Karpas-422 (cell line): Measurements from ENCODE around the gene CCDC27. TPM values are rescaled to one million over a fixed set of nuclear protein-coding genes. Genes with fewer than 3 reads are reported as not detected.
"Not testable (repeated sequence)": the region's sequence is repeated elsewhere in the genome, so short reads cannot be mapped to it uniquely, and the experiment has no call there.

Experiments used
- DNase-seq: peaks from one replicate; pipeline ENCODE4 v3.0.0-alpha.2; 2015
- H2AFZ ChIP-seq: fragments of 200-600 bp; sonication (generic); 2 replicates; pipeline ENCODE4 v1.6.1; 2014; ENCODE audit warnings: antibody characterized with exemption, low read length, mixed read lengths
- H3K27ac ChIP-seq: fragments of 200-600 bp; sonication (generic); 2 replicates; pipeline ENCODE4 v1.5.1; 2014; ENCODE audit warnings: mild to moderate bottlenecking, low read length, moderate library complexity
- H3K27me3 ChIP-seq: fragments of 200-600 bp; sonication (generic); 2 replicates; pipeline ENCODE4 v1.6.1; 2014; ENCODE audit warnings: low read length, mixed read lengths
- H3K36me3 ChIP-seq: fragments of 200-600 bp; sonication (generic); 2 replicates; pipeline ENCODE4 v1.6.1; 2014; ENCODE audit warnings: low read length, mixed read lengths; ENCODE audit not compliant: insufficient read depth
- H3K4me1 ChIP-seq: fragments of 200-600 bp; sonication (generic); 2 replicates; pipeline ENCODE4 v1.6.1; 2014; ENCODE audit warnings: mild to moderate bottlenecking, low read length, mixed read lengths
- H3K4me2 ChIP-seq: fragments of 200-600 bp; sonication (generic); 2 replicates; pipeline ENCODE4 v1.6.1; 2014; ENCODE audit warnings: low read length, low read depth, mild to moderate bottlenecking; ENCODE audit not compliant: poor library complexity, severe bottlenecking
- H3K4me3 ChIP-seq: fragments of 200-600 bp; sonication (generic); 2 replicates; pipeline ENCODE4 v1.5.1; 2014; ENCODE audit warnings: mild to moderate bottlenecking, antibody characterized with exemption, low read length, mixed read lengths
- H3K79me2 ChIP-seq: fragments of 200-600 bp; sonication (generic); 2 replicates; pipeline ENCODE4 v1.6.1; 2014; ENCODE audit warnings: mild to moderate bottlenecking, low read length, mixed read lengths
- H3K9ac ChIP-seq: fragments of 200-600 bp; sonication (generic); 2 replicates; pipeline ENCODE4 v1.6.0; 2014; ENCODE audit warnings: low read length
- H3K9me2 ChIP-seq: fragments of 200-600 bp; sonication (generic), shearing (Covaris generic); replicated peaks from 2 replicates; pipeline ENCODE4 v1.6.0; 2014; ENCODE audit warnings: mild to moderate bottlenecking, low read length, moderate library complexity; ENCODE audit not compliant: insufficient read depth
- H3K9me3 ChIP-seq: fragments of 300-700, 200-600 bp; sonication (generic); 2 replicates; pipeline ENCODE4 v1.6.1; 2014; ENCODE audit warnings: low read length, mixed read lengths
- H4K20me1 ChIP-seq: fragments of 200-600 bp; sonication (generic); 2 replicates; pipeline ENCODE4 v1.6.1; 2014; ENCODE audit warnings: mild to moderate bottlenecking, antibody characterized with exemption, low read length, low read depth; ENCODE audit not compliant: insufficient read depth
- total RNA-seq: library from RNA; depleted of rRNA; stranded (reverse); fragments of >200 nt; shearing (Covaris generic); gene quantifications from 2 replicates; pipeline ENCODE4 v1.2.3, GENCODE V29; 2014; ENCODE audit warnings: low replicate concordance

CCDC27 gene
- total RNA-seq, 1 experiment from 2014 or later: not detected

GRCh38 chr1:3714814-3715213 lies 37.4 kb upstream of the CCDC27 start:
- H3K36me3 ChIP-seq: no peaks in the 10 kb centered on the region
- H4K20me1 ChIP-seq: no peaks in the 10 kb centered on the region
- H3K4me3 ChIP-seq: no peak overlapping the region
- H3K9me3 ChIP-seq: no peaks in the 10 kb centered on the region
- no peaks in the 10 kb centered on the region for H3K27me3 ChIP-seq
- H3K9me2 ChIP-seq: no peaks in the 10 kb centered on the region
- H2AFZ ChIP-seq: no peak overlapping the region
- H3K27ac ChIP-seq: no peak overlapping the region
- H3K4me2 ChIP-seq: no peak overlapping the region
- H3K79me2 ChIP-seq: no peaks in the 10 kb centered on the region
- H3K4me1 ChIP-seq: peaks cover 16% of the 10 kb centered on the region
- H3K9ac ChIP-seq: no peak overlapping the region
- DNase-seq: no peak

GRCh38 chr1:3716351-3716750 lies 35.9 kb upstream of the CCDC27 start:
- DNase-seq: no peak
- Histone ChIP-seq H3K79me2 (no peaks in the 10 kb centered on the region), H3K27ac (no peak overlapping the region), H4K20me1 (no peaks in the 10 kb centered on the region), H2AFZ (no peak overlapping the region), H3K9ac (no peak overlapping the region), H3K4me2 (no peak overlapping the region), H3K36me3 (no peaks in the 10 kb centered on the region), H3K9me3 (no peaks in the 10 kb centered on the region), H3K4me3 (no peak overlapping the region), H3K9me2 (no peaks in the 10 kb centered on the region), H3K4me1 (peaks cover 16% of the 10 kb centered on the region), H3K27me3 (no peaks in the 10 kb centered on the region)

- H3K4me2 ChIP-seq: no peak overlapping the region
- no peaks in the 10 kb centered on the region for H4K20me1 ChIP-seq
These were observed 35.1 kb upstream of the CCDC27 start for GRCh38 chr1:3717041-3717714.

GRCh38 chr1:3717715-3718601 lies 34.3 kb upstream of the CCDC27 start:
- H3K79me2 ChIP-seq: no peaks in the 10 kb centered on the region
- no peaks in the 10 kb centered on the region for H3K9me2 ChIP-seq
- H4K20me1 ChIP-seq: no peaks in the 10 kb centered on the region
- H3K27ac ChIP-seq: no peak overlapping the region
- no peak overlapping the region for H3K9ac ChIP-seq
- H3K27me3 ChIP-seq: no peaks in the 10 kb centered on the region
- H3K4me1 ChIP-seq: peaks cover 16% of the 10 kb centered on the region
- no peaks in the 10 kb centered on the region for H3K9me3 ChIP-seq
- no peak overlapping the region for H3K4me3 ChIP-seq
- H3K4me2 ChIP-seq: no peak overlapping the region
- no peak overlapping the region for H2AFZ ChIP-seq
- H3K36me3 ChIP-seq: no peaks in the 10 kb centered on the region
- DNase-seq: peak; percentile 85

More at GRCh38 chr1:3717041-3717714, 35.1 kb upstream of the CCDC27 start:
- H2AFZ ChIP-seq: no peak overlapping the region
- H3K9ac ChIP-seq: no peak overlapping the region
- peaks cover 16% of the 10 kb centered on the region for H3K4me1 ChIP-seq
- H3K27me3 ChIP-seq: no peaks in the 10 kb centered on the region
- H3K27ac ChIP-seq: no peak overlapping the region
- no peak for DNase-seq
- H3K79me2 ChIP-seq: no peaks in the 10 kb centered on the region
- H3K9me3 ChIP-seq: no peaks in the 10 kb centered on the region
- H3K36me3 ChIP-seq: no peaks in the 10 kb centered on the region
- H3K4me3 ChIP-seq: no peak overlapping the region
- no peaks in the 10 kb centered on the region for H3K9me2 ChIP-seq

- no peaks in the 10 kb centered on the region for H3K9me3 ChIP-seq
- no peak overlapping the region for H2AFZ ChIP-seq
- H3K9me2 ChIP-seq: no peaks in the 10 kb centered on the region
- H3K36me3 ChIP-seq: no peaks in the 10 kb centered on the region
- H3K79me2 ChIP-seq: no peaks in the 10 kb centered on the region
- peak; percentile 59 for DNase-seq
- no peak overlapping the region for H3K9ac ChIP-seq
- H3K27ac ChIP-seq: no peak overlapping the region
- no peaks in the 10 kb centered on the region for H3K27me3 ChIP-seq
- no peaks in the 10 kb centered on the region for H4K20me1 ChIP-seq
- H3K4me3 ChIP-seq: no peak overlapping the region
- no peak overlapping the region for H3K4me2 ChIP-seq
- H3K4me1 ChIP-seq: peaks cover 16% of the 10 kb centered on the region
These were observed 33.5 kb upstream of the CCDC27 start for GRCh38 chr1:3718764-3719163.

GRCh38 chr1:3721955-3722465 lies 30.2 kb upstream of the CCDC27 start:
- Histone ChIP-seq H3K4me1 (peaks cover 16% of the 10 kb centered on the region), H3K4me3 (no peak overlapping the region), H3K27ac (no peak overlapping the region), H3K36me3 (no peaks in the 10 kb centered on the region), H3K79me2 (no peaks in the 10 kb centered on the region), H2AFZ (no peak overlapping the region), H3K9me2 (no peaks in the 10 kb centered on the region), H4K20me1 (no peaks in the 10 kb centered on the region), H3K4me2 (no peak overlapping the region), H3K27me3 (no peaks in the 10 kb centered on the region), H3K9me3 (no peaks in the 10 kb centered on the region), H3K9ac (no peak overlapping the region)
- no peak for DNase-seq

GRCh38 chr1:3722846-3723245 lies 29.4 kb upstream of the CCDC27 start:
- H3K36me3 ChIP-seq: no peaks in the 10 kb centered on the region
- no peak overlapping the region for H3K27ac ChIP-seq
- no peak overlapping the region for H3K4me2 ChIP-seq
- no peaks in the 10 kb centered on the region for H3K79me2 ChIP-seq
- no peaks in the 10 kb centered on the region for H3K27me3 ChIP-seq
- H3K4me1 ChIP-seq: peaks cover 16% of the 10 kb centered on the region
- no peak overlapping the region for H3K9ac ChIP-seq
- no peak for DNase-seq
- no peaks in the 10 kb centered on the region for H3K9me2 ChIP-seq
- H3K9me3 ChIP-seq: no peaks in the 10 kb centered on the region
- H4K20me1 ChIP-seq: no peaks in the 10 kb centered on the region
- H2AFZ ChIP-seq: no peak overlapping the region
- H3K4me3 ChIP-seq: no peak overlapping the region

GRCh38 chr1:3724416-3725030 lies 27.7 kb upstream of the CCDC27 start:
- H2AFZ ChIP-seq, H3K4me1 ChIP-seq, H3K36me3 ChIP-seq, H3K27ac ChIP-seq, H4K20me1 ChIP-seq, H3K79me2 ChIP-seq, H3K9me2 ChIP-seq, H3K4me3 ChIP-seq, H3K27me3 ChIP-seq, H3K9ac ChIP-seq, H3K9me3 ChIP-seq, H3K4me2 ChIP-seq: not testable (repeated sequence)
- peak; percentile 91 for DNase-seq
